Testis (tissue), 2 donors: ENCODE measurements around the gene APOL6.

ENCODE experiments used
- CTCF ChIP-seq, 3 experiments: fragments of 450-650 bp in 2 of 3; fragments of 200-600 bp in 1 of 3; sonication (generic) in 1 of 3; IDR thresholded peaks; one replicate each; pipeline ENCODE4 v1.5.1; 2016 to 2019; ENCODE audit warnings: antibody characterized with exemption in 3 of 3, mild to moderate bottlenecking in 2 of 3, moderate library complexity in 1 of 3
- POLR2A ChIP-seq: fragments of 450-650 bp; IDR thresholded peaks from one replicate; pipeline ENCODE4 v1.6.1; 2017; ENCODE audit warnings: antibody characterized with exemption, mild to moderate bottlenecking, moderate library complexity

- TF ChIP-seq CTCF (IDR thresholded peaks at IDR 0.05) (no peak), POLR2A (no peak)
Measured at GRCh38 chr22:35611891-35612576, 36.2 kb upstream of the APOL6 start.
